ENCODE results near the gene GDAP2. TPM values are rescaled to one million over a fixed set of nuclear protein-coding genes. Genes with fewer than 3 reads are reported as not detected.
A peak's percentile ranks its signal among the peaks of the same experiment; 100 is the strongest.

GDAP2 gene
- total and polyA plus RNA-seq, 2 experiments from 2014 or later, result 11.3 to 33.3 TPM

GRCh38 chr1:117815926-117816325 lies 113.5 kb downstream of the GDAP2 start:
- TF ChIP-seq EZH2 (IDR thresholded peaks at IDR 0.05; ENCODE audit: borderline replicate concordance), result no peak
- no peak for TF ChIP-seq CTCF (IDR thresholded peaks at IDR 0.05; ENCODE audit: poor library complexity)
- TF ChIP-seq EZH2phosphoT487 (IDR thresholded peaks at IDR 0.05; ENCODE audit: low read depth, severe bottlenecking, unreplicated experiment), result no peak
- Histone ChIP-seq H3K79me2 (no peaks in the 10 kb centered on the region), H3K9me2 (replicated peaks; ENCODE audit: insufficient read depth) (no peaks in the 10 kb centered on the region), H3K4me3 (no peak overlapping the region), H3K4me2 (no peak overlapping the region), H2AFZ (no peak overlapping the region), H3K4me1 (ENCODE audit: insufficient read depth) (peaks cover 6% of the 10 kb centered on the region), H3K36me3 (replicated peaks; ENCODE audit: insufficient read depth, low read depth) (no peaks in the 10 kb centered on the region), H3K27ac (no peak overlapping the region), H3K27me3 (no peaks in the 10 kb centered on the region), H3K9me3 (ENCODE audit: low read depth) (no peaks in the 10 kb centered on the region), H4K20me1 (ENCODE audit: insufficient read depth, poor library complexity, severe bottlenecking) (no peaks in the 10 kb centered on the region)
- WGBS (ENCODE audit: low lambda C conversion rate, missing lambda C conversion rate), result 80% methylated on average over 9 of the region's 9 CpGs
- DNase-seq (ENCODE audit: low spot score), result no peak

GRCh38 chr1:117814856-117815797 lies 114.3 kb downstream of the GDAP2 start:
- Histone ChIP-seq H2AFZ (no peak overlapping the region), H3K27ac (no peak overlapping the region)
- DNase-seq (ENCODE audit: low spot score), result peak; percentile 30

More at GRCh38 chr1:117814856-117815797, 114.3 kb downstream of the GDAP2 start:
- H3K4me1 ChIP-seq (ENCODE audit: insufficient read depth), result peaks cover 6% of the 10 kb centered on the region
- H4K20me1 ChIP-seq (ENCODE audit: insufficient read depth, poor library complexity, severe bottlenecking), result no peaks in the 10 kb centered on the region
- WGBS (ENCODE audit: low lambda C conversion rate, missing lambda C conversion rate), result 80% methylated on average over 6 of the region's 6 CpGs
- no peaks in the 10 kb centered on the region for H3K27me3 ChIP-seq
- H3K36me3 ChIP-seq (replicated peaks; ENCODE audit: insufficient read depth, low read depth), result no peaks in the 10 kb centered on the region
- H3K79me2 ChIP-seq, result no peaks in the 10 kb centered on the region
- no peak overlapping the region for H3K4me2 ChIP-seq
- TF ChIP-seq EZH2 (IDR thresholded peaks at IDR 0.05; ENCODE audit: borderline replicate concordance), result no peak
- no peak for TF ChIP-seq CTCF (IDR thresholded peaks at IDR 0.05; ENCODE audit: poor library complexity)
- no peak for TF ChIP-seq EZH2phosphoT487 (IDR thresholded peaks at IDR 0.05; ENCODE audit: low read depth, severe bottlenecking, unreplicated experiment)
- H3K9me2 ChIP-seq (replicated peaks; ENCODE audit: insufficient read depth), result no peaks in the 10 kb centered on the region
- H3K9me3 ChIP-seq (ENCODE audit: low read depth), result no peaks in the 10 kb centered on the region
- H3K4me3 ChIP-seq, result no peak overlapping the region

Other genes with a start within 250 kb of the GDAP2 start
- 24.3 and 30.9 TPM in 2 replicates for gene WDR3, start 118 bp upstream of the GDAP2 start, total RNA-seq
- gene WDR3, start 118 bp upstream of the GDAP2 start, polyA plus RNA-seq, result 18.6 and 20.7 TPM in 2 replicates